Measurements from ENCODE around the gene EIF3F. TPM values are rescaled to one million over a fixed set of nuclear protein-coding genes. Genes with fewer than 3 reads are reported as not detected.

Gene EIF3F
- total and polyA plus RNA-seq, 9 of the 15 experiments (the other 6 are each of a cell fraction or from before 2014, with no cell fraction given) = 50.1 to 259 (median 135) TPM

- Histone ChIP-seq H3K27me3 (ENCODE audit: control insufficient read depth in 2 of 2, insufficient read depth in 2 of 2, low read length in 2 of 2) (peaks cover 12 to 36% of the 10 kb centered on the region in 2 experiments; a peak in 4 of 5 replicates), H2AFZ (ENCODE audit: low read depth, low read length) (no peak overlapping the region), H3K9me1 (ENCODE audit: control insufficient read depth, insufficient read depth, low read length) (no peaks in the 10 kb centered on the region), H3K36me3 (ENCODE audit: control insufficient read depth, insufficient read depth, low read length) (no peaks in the 10 kb centered on the region), H4K20me1 (replicated peaks; ENCODE audit: control insufficient read depth, insufficient read depth, low read length) (no peaks in the 10 kb centered on the region), H3K27ac (ENCODE audit: extremely low read depth, low read depth, low read length) (no peak overlapping the region), H3K4me2 (ENCODE audit: insufficient read depth, low read length) (no peak overlapping the region), H3K9ac (ENCODE audit: insufficient read depth in 1 of 2, low read depth in 2 of 2, low read length in 2 of 2) (no peak overlapping the region), H3K4me1 (replicated peaks in 1 of 2; ENCODE audit: control insufficient read depth in 2 of 2, insufficient read depth in 2 of 2, low read length in 2 of 2) (peaks cover 0 to 11% of the 10 kb centered on the region in 2 experiments; a peak in 2 of 5 replicates), H3K4me3 (no peak overlapping the region), H3K9me3 (replicated peaks; ENCODE audit: control insufficient read depth, insufficient read depth, low read depth, low read length) (no peaks in the 10 kb centered on the region), H3K79me2 (ENCODE audit: control insufficient read depth, insufficient read depth, low read length) (no peaks in the 10 kb centered on the region)
- in situ Hi-C loops (cut with MboI) = no loop called here
- FAIRE-seq (no peak), DNase-seq (ENCODE audit: extremely low read depth in 1 of 4, low spot score in 3 of 4) (no peak), ATAC-seq (no peak)
- intact Hi-C loops (cut with micrococcal nuclease) = no loop called here
- BruUV-seq (replicated peaks) = no TSS peak
- TF ChIP-seq, protein P1, sequence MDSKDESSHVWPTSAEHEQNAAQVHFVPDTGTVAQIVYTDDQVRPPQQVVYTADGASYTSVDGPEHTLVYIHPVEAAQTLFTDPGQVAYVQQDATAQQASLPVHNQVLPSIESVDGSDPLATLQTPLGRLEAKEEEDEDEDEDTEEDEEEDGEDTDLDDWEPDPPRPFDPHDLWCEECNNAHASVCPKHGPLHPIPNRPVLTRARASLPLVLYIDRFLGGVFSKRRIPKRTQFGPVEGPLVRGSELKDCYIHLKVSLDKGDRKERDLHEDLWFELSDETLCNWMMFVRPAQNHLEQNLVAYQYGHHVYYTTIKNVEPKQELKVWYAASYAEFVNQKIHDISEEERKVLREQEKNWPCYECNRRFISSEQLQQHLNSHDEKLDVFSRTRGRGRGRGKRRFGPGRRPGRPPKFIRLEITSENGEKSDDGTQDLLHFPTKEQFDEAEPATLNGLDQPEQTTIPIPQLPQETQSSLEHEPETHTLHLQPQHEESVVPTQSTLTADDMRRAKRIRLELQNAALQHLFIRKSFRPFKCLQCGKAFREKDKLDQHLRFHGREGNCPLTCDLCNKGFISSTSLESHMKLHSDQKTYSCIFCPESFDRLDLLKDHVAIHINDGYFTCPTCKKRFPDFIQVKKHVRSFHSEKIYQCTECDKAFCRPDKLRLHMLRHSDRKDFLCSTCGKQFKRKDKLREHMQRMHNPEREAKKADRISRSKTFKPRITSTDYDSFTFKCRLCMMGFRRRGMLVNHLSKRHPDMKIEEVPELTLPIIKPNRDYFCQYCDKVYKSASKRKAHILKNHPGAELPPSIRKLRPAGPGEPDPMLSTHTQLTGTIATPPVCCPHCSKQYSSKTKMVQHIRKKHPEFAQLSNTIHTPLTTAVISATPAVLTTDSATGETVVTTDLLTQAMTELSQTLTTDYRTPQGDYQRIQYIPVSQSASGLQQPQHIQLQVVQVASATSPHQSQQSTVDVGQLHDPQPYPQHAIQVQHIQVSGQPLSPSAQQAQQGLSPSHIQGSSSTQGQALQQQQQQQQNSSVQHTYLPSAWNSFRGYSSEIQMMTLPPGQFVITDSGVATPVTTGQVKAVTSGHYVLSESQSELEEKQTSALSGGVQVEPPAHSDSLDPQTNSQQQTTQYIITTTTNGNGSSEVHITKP (IDR thresholded peaks at IDR 0.05; ENCODE audit: partially characterized antibody) = peak; percentile 54
- TF ChIP-seq RFX1 (IDR thresholded peaks at IDR 0.05) (peak; percentile 69), BCL6 (CRISPR knock-in tag; IDR thresholded peaks at IDR 0.05) (no peak)
- ChIA-PET POLR2A (interaction anchor here (2.1 kb wide), 1 partner anchor 12 kb away, joined by 9 read pairs; no protein-coding TSS in a partner anchor), CTCF (ENCODE audit: low intra/inter-chr PET ratio) (no interaction called here)
- 14% methylated on average over 17 of the region's 62 CpGs for WGBS (ENCODE audit: insufficient coverage, low coverage, missing lambda C conversion rate)
These were observed 31.6 kb downstream of the EIF3F start for GRCh38 chr11:8018484-8019313.

Data from K562 (cell line).